ENCODE data around the gene OR9Q2. TPM values are rescaled to one million over a fixed set of nuclear protein-coding genes. Genes with fewer than 3 reads are reported as not detected.

Gene OR9Q2
- total RNA-seq, 3 donors from 2014 or later (not counting 1 experiment from before 2014, with no cell fraction given): not detected

DNA sequence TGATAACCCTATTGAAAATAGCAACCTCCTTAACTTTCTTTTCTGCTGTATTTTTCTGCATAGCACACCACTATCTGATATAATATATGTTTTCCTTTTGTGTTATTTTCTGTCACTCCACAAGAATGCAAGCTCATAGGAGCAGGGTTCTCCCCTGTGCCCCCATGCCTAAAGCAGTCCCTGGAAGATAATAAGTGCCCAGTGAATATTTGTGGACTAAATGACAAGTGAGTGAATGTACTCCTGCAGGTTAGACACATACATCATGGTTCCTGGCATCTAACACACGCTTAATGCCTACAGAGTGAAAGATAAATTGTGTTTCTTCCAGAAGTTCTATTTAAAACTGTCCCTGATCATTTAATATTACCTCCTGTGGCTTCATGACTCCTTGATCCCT is 23.9 kb upstream of the OR9Q2 start:
- H3K36me3 ChIP-seq (ENCODE audit: control insufficient read depth, insufficient read depth, low read length): no peaks in the 10 kb centered on the region
- H3K9me3 ChIP-seq (ENCODE audit: control insufficient read depth, insufficient read depth, low read length): no peaks in the 10 kb centered on the region
- DNase-seq: no peak
- H3K4me3 Mint-ChIP-seq: no peak overlapping the region
- H3K27ac ChIP-seq (ENCODE audit: low read length): no peak overlapping the region
- H3K27me3 Mint-ChIP-seq (ENCODE audit: low read depth in 2 of 2): peaks cover 6% of the 10 kb centered on the region in 2 donors
- TF ChIP-seq, protein P1, sequence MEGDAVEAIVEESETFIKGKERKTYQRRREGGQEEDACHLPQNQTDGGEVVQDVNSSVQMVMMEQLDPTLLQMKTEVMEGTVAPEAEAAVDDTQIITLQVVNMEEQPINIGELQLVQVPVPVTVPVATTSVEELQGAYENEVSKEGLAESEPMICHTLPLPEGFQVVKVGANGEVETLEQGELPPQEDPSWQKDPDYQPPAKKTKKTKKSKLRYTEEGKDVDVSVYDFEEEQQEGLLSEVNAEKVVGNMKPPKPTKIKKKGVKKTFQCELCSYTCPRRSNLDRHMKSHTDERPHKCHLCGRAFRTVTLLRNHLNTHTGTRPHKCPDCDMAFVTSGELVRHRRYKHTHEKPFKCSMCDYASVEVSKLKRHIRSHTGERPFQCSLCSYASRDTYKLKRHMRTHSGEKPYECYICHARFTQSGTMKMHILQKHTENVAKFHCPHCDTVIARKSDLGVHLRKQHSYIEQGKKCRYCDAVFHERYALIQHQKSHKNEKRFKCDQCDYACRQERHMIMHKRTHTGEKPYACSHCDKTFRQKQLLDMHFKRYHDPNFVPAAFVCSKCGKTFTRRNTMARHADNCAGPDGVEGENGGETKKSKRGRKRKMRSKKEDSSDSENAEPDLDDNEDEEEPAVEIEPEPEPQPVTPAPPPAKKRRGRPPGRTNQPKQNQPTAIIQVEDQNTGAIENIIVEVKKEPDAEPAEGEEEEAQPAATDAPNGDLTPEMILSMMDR (IDR thresholded peaks at IDR 0.05): no peak
- H3K9me3 Mint-ChIP-seq: no peaks in the 10 kb centered on the region
- H3K27me3 ChIP-seq (ENCODE audit: control insufficient read depth, insufficient read depth, low read length): no peaks in the 10 kb centered on the region
- H3K27ac Mint-ChIP-seq: no peak overlapping the region
- intact Hi-C loops (cut with micrococcal nuclease): no loop called here
- 83% methylated on average over 1 of the region's 1 CpG for WGBS (ENCODE audit: insufficient coverage)
- H3K4me3 ChIP-seq (ENCODE audit: low read length): no peak overlapping the region
- H3K4me1 Mint-ChIP-seq: no peaks in the 10 kb centered on the region
- no peaks in the 10 kb centered on the region for H3K36me3 Mint-ChIP-seq
- ATAC-seq: no peak
- H3K4me1 ChIP-seq (ENCODE audit: control insufficient read depth, insufficient read depth, low read length): no peaks in the 10 kb centered on the region

GRCh38 chr11:58165504-58166106 is 23.3 kb upstream of the OR9Q2 start:
- Mint-ChIP-seq H3K4me1 (no peaks in the 10 kb centered on the region), H3K9me3 (no peaks in the 10 kb centered on the region), H3K27me3 (ENCODE audit: low read depth in 2 of 2) (peaks cover 6% of the 10 kb centered on the region in 2 donors), H3K27ac (no peak overlapping the region), H3K36me3 (no peaks in the 10 kb centered on the region), H3K4me3 (no peak overlapping the region)
- Histone ChIP-seq H3K36me3 (ENCODE audit: control insufficient read depth, insufficient read depth, low read length) (no peaks in the 10 kb centered on the region), H3K9me3 (ENCODE audit: control insufficient read depth, insufficient read depth, low read length) (no peaks in the 10 kb centered on the region), H3K27ac (ENCODE audit: low read length) (no peak overlapping the region), H3K4me1 (ENCODE audit: control insufficient read depth, insufficient read depth, low read length) (no peaks in the 10 kb centered on the region), H3K27me3 (ENCODE audit: control insufficient read depth, insufficient read depth, low read length) (no peaks in the 10 kb centered on the region), H3K4me3 (ENCODE audit: low read length) (no peak overlapping the region)
- DNase-seq: no peak
- intact Hi-C loops (cut with micrococcal nuclease): no loop called here
- WGBS (ENCODE audit: insufficient coverage): 67% methylated on average over 7 of the region's 7 CpGs
- TF ChIP-seq, protein P1 (IDR thresholded peaks at IDR 0.05): no peak
- no peak for ATAC-seq

- H3K4me1 Mint-ChIP-seq: no peaks in the 10 kb centered on the region
- Histone ChIP-seq H3K4me3 (ENCODE audit: low read length) (no peak overlapping the region), H3K4me1 (ENCODE audit: control insufficient read depth, insufficient read depth, low read length) (no peaks in the 10 kb centered on the region), H3K27me3 (ENCODE audit: control insufficient read depth, insufficient read depth, low read length) (no peaks in the 10 kb centered on the region), H3K27ac (ENCODE audit: low read length) (no peak overlapping the region), H3K36me3 (ENCODE audit: control insufficient read depth, insufficient read depth, low read length) (no peaks in the 10 kb centered on the region), H3K9me3 (ENCODE audit: control insufficient read depth, insufficient read depth, low read length) (no peaks in the 10 kb centered on the region)
- no peaks in the 10 kb centered on the region for H3K36me3 Mint-ChIP-seq
- no peak for ATAC-seq
- no peaks in the 10 kb centered on the region for H3K9me3 Mint-ChIP-seq
- WGBS (ENCODE audit: insufficient coverage): 69% methylated on average over 3 of the region's 5 CpGs
- intact Hi-C loops (cut with micrococcal nuclease): no loop called here
- DNase-seq: no peak
- no peak overlapping the region for H3K27ac Mint-ChIP-seq
- no peak overlapping the region for H3K4me3 Mint-ChIP-seq
- H3K27me3 Mint-ChIP-seq (ENCODE audit: low read depth in 2 of 2): peaks cover 7 to 9% of the 10 kb centered on the region in 2 donors
- TF ChIP-seq, protein P1 (IDR thresholded peaks at IDR 0.05): no peak
Observed at GRCh38 chr11:58177409-58178054, 11.3 kb upstream of the OR9Q2 start.

All from natural killer cell (primary cell).